Adipocyte (in vitro differentiated cells): ENCODE measurements around the gene CD2.

Experiments used
- DNase-seq: peaks from one replicate; pipeline ENCODE4 v3.0.0-alpha.2; 2015; ENCODE audit warnings: low read depth
- H3K27me3 ChIP-seq: replicated peaks from 2 replicates; pipeline ENCODE4 v1.7.0; 2013; ENCODE audit warnings: mild to moderate bottlenecking, low read length, moderate library complexity; ENCODE audit not compliant: control insufficient read depth, insufficient read depth
- H3K36me3 ChIP-seq: 2 replicates; pipeline ENCODE4 v1.7.0; 2013; ENCODE audit warnings: low read length, mild to moderate bottlenecking, moderate library complexity; ENCODE audit not compliant: control insufficient read depth, insufficient read depth, severe bottlenecking
- H3K4me1 ChIP-seq: 2 replicates; pipeline ENCODE4 v1.7.0; 2013; ENCODE audit warnings: mild to moderate bottlenecking, low read length, moderate library complexity; ENCODE audit not compliant: control insufficient read depth, insufficient read depth
- H3K4me3 ChIP-seq: 2 replicates; pipeline ENCODE4 v1.7.0; 2013; ENCODE audit warnings: mild to moderate bottlenecking, low read length, moderate library complexity
- H3K9ac ChIP-seq: 2 replicates; pipeline ENCODE4 v1.7.0; 2013; ENCODE audit warnings: mild to moderate bottlenecking, low read length, moderate library complexity
- H3K9me3 ChIP-seq: 2 replicates; pipeline ENCODE4 v1.7.0; 2013; ENCODE audit warnings: mild to moderate bottlenecking, low read length, moderate library complexity; ENCODE audit not compliant: control insufficient read depth

CD2 gene

GRCh38 chr1:116770625-116771024, 16.4 kb downstream of the CD2 start:
- DNase-seq = no peak
- H3K36me3 ChIP-seq = no peaks in the 10 kb centered on the region
- no peak overlapping the region for H3K9ac ChIP-seq
- peaks cover 18% of the 10 kb centered on the region for H3K9me3 ChIP-seq
- H3K4me1 ChIP-seq = peaks cover 19% of the 10 kb centered on the region
- no peaks in the 10 kb centered on the region for H3K27me3 ChIP-seq
- H3K4me3 ChIP-seq = no peak overlapping the region

GRCh38 chr1:116771997-116772647, 17.9 kb downstream of the CD2 start:
- no peaks in the 10 kb centered on the region for H3K36me3 ChIP-seq
- no peak overlapping the region for H3K9ac ChIP-seq
- H3K4me3 ChIP-seq = no peak overlapping the region
- no peaks in the 10 kb centered on the region for H3K27me3 ChIP-seq
- H3K9me3 ChIP-seq = peaks cover 8% of the 10 kb centered on the region
- DNase-seq = no peak
- H3K4me1 ChIP-seq = peaks cover 21% of the 10 kb centered on the region

- no peak overlapping the region for H3K9ac ChIP-seq
- no peak overlapping the region for H3K4me3 ChIP-seq
- peak; percentile 44 for DNase-seq
Observed at GRCh38 chr1:116772648-116773045, 18.4 kb downstream of the CD2 start.

GRCh38 chr1:116775116-116775752, 21.0 kb downstream of the CD2 start:
- no peak for DNase-seq
- Histone ChIP-seq H3K9ac (no peak overlapping the region), H3K9me3 (peaks cover 8% of the 10 kb centered on the region), H3K36me3 (no peaks in the 10 kb centered on the region), H3K4me3 (no peak overlapping the region), H3K27me3 (no peaks in the 10 kb centered on the region), H3K4me1 (peaks cover 28% of the 10 kb centered on the region)

More at GRCh38 chr1:116772648-116773045, 18.4 kb downstream of the CD2 start:
- Histone ChIP-seq H3K36me3 (no peaks in the 10 kb centered on the region), H3K9me3 (peaks cover 8% of the 10 kb centered on the region), H3K27me3 (no peaks in the 10 kb centered on the region), H3K4me1 (peaks cover 24% of the 10 kb centered on the region)

- no peaks in the 10 kb centered on the region for H3K36me3 ChIP-seq
- peak; percentile 91 for DNase-seq
- H3K9me3 ChIP-seq = peaks cover 7% of the 10 kb centered on the region
- H3K9ac ChIP-seq = no peak overlapping the region
- peaks cover 17% of the 10 kb centered on the region for H3K4me1 ChIP-seq
- H3K27me3 ChIP-seq = peaks cover 3% of the 10 kb centered on the region
- H3K4me3 ChIP-seq = peak overlapping the region; percentile 49
Observed at GRCh38 chr1:116777831-116778830, 23.9 kb downstream of the CD2 start.

- DNase-seq = no peak
- H3K4me1 ChIP-seq = peaks cover 17% of the 10 kb centered on the region
- peaks cover 9% of the 10 kb centered on the region for H3K9me3 ChIP-seq
- H3K9ac ChIP-seq = no peak overlapping the region
- H3K27me3 ChIP-seq = peaks cover 3% of the 10 kb centered on the region
- H3K4me3 ChIP-seq = no peak overlapping the region
- no peaks in the 10 kb centered on the region for H3K36me3 ChIP-seq
Observed at GRCh38 chr1:116781034-116781433, 26.8 kb downstream of the CD2 start.

GRCh38 chr1:116785006-116785405, 30.8 kb downstream of the CD2 start:
- no peak overlapping the region for H3K9ac ChIP-seq
- no peaks in the 10 kb centered on the region for H3K4me1 ChIP-seq
- no peak overlapping the region for H3K4me3 ChIP-seq
- H3K36me3 ChIP-seq = no peaks in the 10 kb centered on the region
- no peak for DNase-seq
- H3K9me3 ChIP-seq = peaks cover 27% of the 10 kb centered on the region
- peaks cover 3% of the 10 kb centered on the region for H3K27me3 ChIP-seq

GRCh38 chr1:116786049-116786448, 31.8 kb downstream of the CD2 start:
- Histone ChIP-seq H3K4me3 (no peak overlapping the region), H3K27me3 (peaks cover 3% of the 10 kb centered on the region), H3K9me3 (peaks cover 29% of the 10 kb centered on the region), H3K36me3 (no peaks in the 10 kb centered on the region), H3K4me1 (no peaks in the 10 kb centered on the region), H3K9ac (no peak overlapping the region)
- DNase-seq = no peak

- Histone ChIP-seq H3K36me3 (no peaks in the 10 kb centered on the region), H3K4me3 (no peak overlapping the region), H3K4me1 (no peaks in the 10 kb centered on the region), H3K9me3 (peaks cover 12% of the 10 kb centered on the region), H3K9ac (no peak overlapping the region), H3K27me3 (peaks cover 13% of the 10 kb centered on the region)
- DNase-seq = no peak
Observed at GRCh38 chr1:116791727-116792126, 37.5 kb downstream of the CD2 start.

- Histone ChIP-seq H3K9me3 (peaks cover 5% of the 10 kb centered on the region), H3K4me3 (no peak overlapping the region), H3K9ac (no peak overlapping the region), H3K4me1 (no peaks in the 10 kb centered on the region), H3K36me3 (no peaks in the 10 kb centered on the region), H3K27me3 (peaks cover 14% of the 10 kb centered on the region)
- no peak for DNase-seq
Observed at GRCh38 chr1:116793357-116793935, 39.2 kb downstream of the CD2 start.

GRCh38 chr1:116794371-116794770, 40.1 kb downstream of the CD2 start:
- peaks cover 14% of the 10 kb centered on the region for H3K27me3 ChIP-seq
- no peak overlapping the region for H3K9ac ChIP-seq
- no peaks in the 10 kb centered on the region for H3K36me3 ChIP-seq
- no peak for DNase-seq
- H3K4me1 ChIP-seq = no peaks in the 10 kb centered on the region
- peaks cover 5% of the 10 kb centered on the region for H3K9me3 ChIP-seq
- H3K4me3 ChIP-seq = no peak overlapping the region
